Mucosa of descending colon (tissue), 3 donors: ENCODE data around the gene BPGM. TPM values are rescaled to one million over a fixed set of nuclear protein-coding genes. Genes with fewer than 3 reads are reported as not detected.
A peak's percentile ranks its signal among the peaks of the same experiment; 100 is the strongest.
"Not testable (repeated sequence)": the region's sequence is repeated elsewhere in the genome, so short reads cannot be mapped to it uniquely, and the experiment has no call there.

ENCODE experiments used
- ATAC-seq: fragments of 200-7000 bp; cut with Tn5 transposase; one replicate; pipeline ENCODE4 v1.9.1; 2020; ENCODE audit warnings: mild to moderate bottlenecking, moderate library complexity
- DNase-seq, 3 donors: peaks; one replicate each; pipeline ENCODE4 v3.0.0-alpha.2; 2020
- H3K36me3 ChIP-seq: fragments of 200-600 bp; one replicate; pipeline ENCODE4 v1.8.0; 2021; ENCODE audit warnings: low read depth, mild to moderate bottlenecking
- H3K4me1 ChIP-seq: fragments of 200-600 bp; one replicate; pipeline ENCODE4 v1.8.0; 2021; ENCODE audit warnings: low read depth, mild to moderate bottlenecking
- H3K4me3 ChIP-seq: fragments of 200-600 bp; one replicate; pipeline ENCODE4 v1.8.0; 2021; ENCODE audit warnings: mild to moderate bottlenecking
- H3K9me3 ChIP-seq: fragments of 200-600 bp; one replicate; pipeline ENCODE4 v1.8.0; 2021; ENCODE audit warnings: mild to moderate bottlenecking
- CTCF ChIP-seq: fragments of 200-600 bp; IDR thresholded peaks from one replicate; pipeline ENCODE4 v1.8.0; 2022; ENCODE audit warnings: antibody characterized with exemption, mild to moderate bottlenecking
- intact Hi-C, 2 donors: fragments of 100-400 bp; cut with DNase I in 1 of 2; cut with micrococcal nuclease in 1 of 2; formaldehyde crosslinking; loops; one replicate each; pipeline versions ENCODE4 v1.11.0 to v1.11.1; 2022; cut with DNase I, micrococcal nuclease
- total RNA-seq, 3 donors: library from RNA; stranded (reverse); fragmentation: NEBNext Ultra II Directional in 2 of 3; extraction: Animal tissue kit (Norgen Biotek cat#: 25700) in 2 of 3; gene quantifications; one replicate each; pipeline versions ENCODE4 v1.2.1 to v1.2.4, GENCODE V29; 2021 to 2023
- donor health status: DM: no; HTN: no; CAD: no; lungs with moderate emphysema.
- donor health status: DM: no; HTN: no; CAD: no.
- donor health status: DM: no; HTN: yes; CAD: no.

Gene BPGM
- total RNA-seq, 3 donors from 2014 or later: 9.4 to 17.3 (median 9.4) TPM

GRCh38 chr7:134639683-134640279 lies 6.9 kb upstream of the BPGM start:
- DNase-seq (no peak), ATAC-seq (no peak)
- Histone ChIP-seq H3K9me3 (no peaks in the 10 kb centered on the region), H3K4me1 (no peaks in the 10 kb centered on the region), H3K36me3 (no peaks in the 10 kb centered on the region), H3K4me3 (no peak overlapping the region)
- intact Hi-C loops: no loop called here
- TF ChIP-seq CTCF: no peak

GRCh38 chr7:134640842-134641715 lies 5.6 kb upstream of the BPGM start:
- Histone ChIP-seq H3K4me3 (no peak overlapping the region), H3K36me3 (no peaks in the 10 kb centered on the region), H3K9me3 (no peaks in the 10 kb centered on the region), H3K4me1 (peaks cover 8% of the 10 kb centered on the region)
- ATAC-seq (no peak), DNase-seq (no peak)
- no peak for TF ChIP-seq CTCF
- intact Hi-C loops: no loop called here

GRCh38 chr7:134641981-134642380 lies 4.7 kb upstream of the BPGM start:
- ATAC-seq, H3K4me3 ChIP-seq, DNase-seq, H3K9me3 ChIP-seq, H3K4me1 ChIP-seq, H3K36me3 ChIP-seq, intact Hi-C loops: not testable (repeated sequence)

- H3K4me3 ChIP-seq: no peak overlapping the region
- H3K9me3 ChIP-seq: no peaks in the 10 kb centered on the region
- H3K36me3 ChIP-seq: no peaks in the 10 kb centered on the region
- ATAC-seq: no peak
- intact Hi-C loops: no loop called here
- no peak for DNase-seq
- peaks cover 13% of the 10 kb centered on the region for H3K4me1 ChIP-seq
- no peak for TF ChIP-seq CTCF
These were observed 3.5 kb upstream of the BPGM start for GRCh38 chr7:134643131-134643530.

GRCh38 chr7:134645478-134645877 lies 1.2 kb upstream of the BPGM start:
- peaks cover 13% of the 10 kb centered on the region for H3K4me1 ChIP-seq
- H3K9me3 ChIP-seq: no peaks in the 10 kb centered on the region
- ATAC-seq (no peak), DNase-seq (no peak)
- no peak for TF ChIP-seq CTCF
- no peaks in the 10 kb centered on the region for H3K36me3 ChIP-seq
- intact Hi-C loops: no loop called here
- no peak overlapping the region for H3K4me3 ChIP-seq

- Histone ChIP-seq H3K4me1 (peaks cover 13% of the 10 kb centered on the region), H3K4me3 (peak overlapping the region; percentile 45), H3K36me3 (no peaks in the 10 kb centered on the region), H3K9me3 (no peaks in the 10 kb centered on the region)
- TF ChIP-seq CTCF: no peak
- DNase-seq (peak in 1 of 3 donors; percentile 18), ATAC-seq (no peak)
- intact Hi-C loops: no loop called here
These were observed 718 bp upstream of the BPGM start for GRCh38 chr7:134645935-134646334.
